ENCODE data around the gene NTRK3. TPM values are rescaled to one million over a fixed set of nuclear protein-coding genes. Genes with fewer than 3 reads are reported as not detected.

The NTRK3 gene
- polyA plus RNA-seq, 1 donor from 2014 or later = 42.7 TPM

GRCh38 chr15:87851497-87851896 lies 405.0 kb downstream of the NTRK3 start:
- Histone ChIP-seq H2AFZ (ENCODE audit: low read depth, low read length) (no peak overlapping the region), H3K27ac (ENCODE audit: low read length) (no peak overlapping the region), H3K9me2 (ENCODE audit: insufficient read depth, low read length) (no peaks in the 10 kb centered on the region), H3K4me3 (ENCODE audit: low read length) (no peak overlapping the region), H4K20me1 (ENCODE audit: insufficient read depth) (no peaks in the 10 kb centered on the region), H3K27me3 (ENCODE audit: insufficient read depth, low read depth, low read length) (no peaks in the 10 kb centered on the region), H3K9me3 (ENCODE audit: low read length) (no peaks in the 10 kb centered on the region), H3K4me2 (ENCODE audit: low read length) (no peak overlapping the region), H3K9ac (ENCODE audit: low read length) (no peak overlapping the region), H3K36me3 (ENCODE audit: insufficient read depth, low read length) (no peaks in the 10 kb centered on the region), H3F3A (ENCODE audit: insufficient read depth, low read length, poor library complexity, severe bottlenecking) (no peaks in the 10 kb centered on the region), H3K79me2 (replicated peaks; ENCODE audit: insufficient read depth, low read length) (no peaks in the 10 kb centered on the region)
- no peak for TF ChIP-seq TAF1 (IDR thresholded peaks at IDR 0.05; ENCODE audit: low read depth)
- TF ChIP-seq RAD21 (conservative IDR thresholded peaks at IDR 0.05) = no peak
- no peak for TF ChIP-seq CTCF (IDR thresholded peaks at IDR 0.05; ENCODE audit: poor library complexity, severe bottlenecking)
- TF ChIP-seq, protein P1, sequence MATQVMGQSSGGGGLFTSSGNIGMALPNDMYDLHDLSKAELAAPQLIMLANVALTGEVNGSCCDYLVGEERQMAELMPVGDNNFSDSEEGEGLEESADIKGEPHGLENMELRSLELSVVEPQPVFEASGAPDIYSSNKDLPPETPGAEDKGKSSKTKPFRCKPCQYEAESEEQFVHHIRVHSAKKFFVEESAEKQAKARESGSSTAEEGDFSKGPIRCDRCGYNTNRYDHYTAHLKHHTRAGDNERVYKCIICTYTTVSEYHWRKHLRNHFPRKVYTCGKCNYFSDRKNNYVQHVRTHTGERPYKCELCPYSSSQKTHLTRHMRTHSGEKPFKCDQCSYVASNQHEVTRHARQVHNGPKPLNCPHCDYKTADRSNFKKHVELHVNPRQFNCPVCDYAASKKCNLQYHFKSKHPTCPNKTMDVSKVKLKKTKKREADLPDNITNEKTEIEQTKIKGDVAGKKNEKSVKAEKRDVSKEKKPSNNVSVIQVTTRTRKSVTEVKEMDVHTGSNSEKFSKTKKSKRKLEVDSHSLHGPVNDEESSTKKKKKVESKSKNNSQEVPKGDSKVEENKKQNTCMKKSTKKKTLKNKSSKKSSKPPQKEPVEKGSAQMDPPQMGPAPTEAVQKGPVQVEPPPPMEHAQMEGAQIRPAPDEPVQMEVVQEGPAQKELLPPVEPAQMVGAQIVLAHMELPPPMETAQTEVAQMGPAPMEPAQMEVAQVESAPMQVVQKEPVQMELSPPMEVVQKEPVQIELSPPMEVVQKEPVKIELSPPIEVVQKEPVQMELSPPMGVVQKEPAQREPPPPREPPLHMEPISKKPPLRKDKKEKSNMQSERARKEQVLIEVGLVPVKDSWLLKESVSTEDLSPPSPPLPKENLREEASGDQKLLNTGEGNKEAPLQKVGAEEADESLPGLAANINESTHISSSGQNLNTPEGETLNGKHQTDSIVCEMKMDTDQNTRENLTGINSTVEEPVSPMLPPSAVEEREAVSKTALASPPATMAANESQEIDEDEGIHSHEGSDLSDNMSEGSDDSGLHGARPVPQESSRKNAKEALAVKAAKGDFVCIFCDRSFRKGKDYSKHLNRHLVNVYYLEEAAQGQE (IDR thresholded peaks at IDR 0.05; ENCODE audit: borderline replicate concordance) = no peak
- TF ChIP-seq EP300 (conservative IDR thresholded peaks at IDR 0.05; ENCODE audit: poor library complexity, severe bottlenecking) = no peak
- no peak for TF ChIP-seq EZH2 (IDR thresholded peaks at IDR 0.05; ENCODE audit: borderline replicate concordance, insufficient read depth, low read length, poor library complexity, severe bottlenecking)
- no peak for TF ChIP-seq POLR2AphosphoS5 (IDR thresholded peaks at IDR 0.05)
- TF ChIP-seq SMC3 (conservative IDR thresholded peaks at IDR 0.05; ENCODE audit: poor library complexity) = no peak
- no peak for TF ChIP-seq MXI1 (conservative IDR thresholded peaks at IDR 0.05; ENCODE audit: poor library complexity, severe bottlenecking)

DNA sequence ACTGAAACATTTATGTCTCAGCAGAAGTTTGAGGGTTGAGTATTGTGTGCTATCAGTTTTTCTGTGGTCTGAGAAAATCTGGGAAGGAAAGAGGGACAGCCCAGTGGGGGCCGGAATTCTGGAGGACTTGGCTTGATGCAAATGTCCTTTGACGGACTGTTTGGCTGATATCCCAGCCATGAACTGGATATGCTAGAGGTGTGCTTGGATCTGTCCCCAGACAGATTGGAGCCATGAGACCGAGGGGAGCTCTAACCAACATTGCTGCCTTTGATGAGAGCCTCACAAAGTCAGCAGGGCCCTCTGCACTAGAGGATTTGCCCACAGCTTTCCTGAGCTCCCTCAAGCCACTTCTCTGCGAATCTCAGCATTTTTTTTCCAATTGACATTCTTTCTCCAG lies 405.6 kb downstream of the NTRK3 start:
- Histone ChIP-seq H3K9me3 (ENCODE audit: low read length) (no peaks in the 10 kb centered on the region), H3K79me2 (replicated peaks; ENCODE audit: insufficient read depth, low read length) (no peaks in the 10 kb centered on the region), H4K20me1 (ENCODE audit: insufficient read depth) (no peaks in the 10 kb centered on the region)

More for the DNA sequence above, 405.6 kb downstream of the NTRK3 start:
- Histone ChIP-seq H3K27ac (ENCODE audit: low read length) (no peak overlapping the region), H3K4me2 (ENCODE audit: low read length) (no peak overlapping the region), H3F3A (ENCODE audit: insufficient read depth, low read length, poor library complexity, severe bottlenecking) (no peaks in the 10 kb centered on the region), H3K9ac (ENCODE audit: low read length) (no peak overlapping the region), H3K36me3 (ENCODE audit: insufficient read depth, low read length) (no peaks in the 10 kb centered on the region), H3K27me3 (ENCODE audit: insufficient read depth, low read depth, low read length) (no peaks in the 10 kb centered on the region), H2AFZ (ENCODE audit: low read depth, low read length) (no peak overlapping the region), H3K9me2 (ENCODE audit: insufficient read depth, low read length) (no peaks in the 10 kb centered on the region), H3K4me3 (ENCODE audit: low read length) (no peak overlapping the region)
- TF ChIP-seq EZH2 (IDR thresholded peaks at IDR 0.05; ENCODE audit: borderline replicate concordance, insufficient read depth, low read length, poor library complexity, severe bottlenecking) (no peak), SMC3 (conservative IDR thresholded peaks at IDR 0.05; ENCODE audit: poor library complexity) (no peak), EP300 (conservative IDR thresholded peaks at IDR 0.05; ENCODE audit: poor library complexity, severe bottlenecking) (no peak), CTCF (IDR thresholded peaks at IDR 0.05; ENCODE audit: poor library complexity, severe bottlenecking) (no peak), RAD21 (conservative IDR thresholded peaks at IDR 0.05) (no peak), MXI1 (conservative IDR thresholded peaks at IDR 0.05; ENCODE audit: poor library complexity, severe bottlenecking) (no peak), TAF1 (IDR thresholded peaks at IDR 0.05; ENCODE audit: low read depth) (no peak), POLR2AphosphoS5 (IDR thresholded peaks at IDR 0.05) (no peak)
- TF ChIP-seq, protein P1 (IDR thresholded peaks at IDR 0.05; ENCODE audit: borderline replicate concordance) = no peak

Measured in neural cell (in vitro differentiated cells).